Measurements from ENCODE around the gene VEGFA.
A peak's percentile ranks its signal among the peaks of the same experiment; 100 is the strongest.

Gene VEGFA

GRCh38 chr6:43769526-43770371, at the start of gene VEGFA:
VEGFA (plus strand) TSS chr6:43770211.
- peak; percentile 86 to 89 for DNase-seq

DNA sequence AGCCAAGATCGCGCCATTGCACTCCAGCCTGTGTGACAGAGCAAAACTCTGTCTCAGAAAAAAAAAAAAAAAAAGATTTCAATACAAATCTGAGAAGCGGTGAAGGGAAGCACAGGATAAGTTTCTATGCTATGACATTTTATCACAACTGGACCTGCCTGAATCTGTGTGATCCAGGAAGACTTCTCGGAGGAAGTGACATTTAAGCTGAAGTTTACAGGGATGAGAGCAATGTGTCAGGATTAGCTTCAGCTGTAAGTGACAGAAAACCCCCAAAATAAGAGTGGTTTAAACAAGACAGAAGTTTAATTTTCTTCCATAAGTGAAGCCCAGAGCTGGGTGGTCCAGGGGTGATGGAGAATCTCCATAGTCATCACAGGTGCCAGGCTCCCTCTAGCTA, 49.0 kb upstream of the VEGFA start:
- DNase-seq, result no peak

GRCh38 chr6:43722920-43723545, 47.0 kb upstream of the VEGFA start:
- DNase-seq, result no peak

DNA sequence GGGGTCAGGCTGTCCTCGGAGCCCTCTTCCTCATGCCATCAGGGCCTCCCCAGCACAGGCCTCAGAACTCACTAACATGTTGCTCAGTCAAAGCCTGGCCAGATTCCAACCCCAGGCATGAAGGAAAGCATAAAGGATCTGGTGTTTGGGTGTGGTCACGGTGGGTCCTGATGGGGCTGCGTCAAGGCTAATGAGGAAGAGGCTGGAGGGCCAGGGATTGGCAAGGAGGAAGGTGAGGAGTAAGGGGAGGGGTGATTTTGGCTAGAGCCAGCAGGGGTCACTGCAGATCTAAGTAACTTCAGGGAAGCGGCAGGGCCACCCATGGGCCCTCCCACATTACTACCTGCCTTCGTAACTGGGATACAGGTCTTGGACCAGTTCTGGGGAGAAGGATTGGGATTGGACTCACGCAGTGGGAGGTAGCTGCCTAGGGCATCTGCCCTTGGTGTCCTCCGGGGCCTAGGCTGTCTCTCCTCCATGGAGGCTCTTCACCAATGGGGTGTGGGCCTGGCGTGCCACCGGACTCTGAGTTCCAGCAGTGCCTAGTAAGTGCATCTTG, 46.2 kb upstream of the VEGFA start:
- DNase-seq, result peak; percentile 71 to 72

DNA sequence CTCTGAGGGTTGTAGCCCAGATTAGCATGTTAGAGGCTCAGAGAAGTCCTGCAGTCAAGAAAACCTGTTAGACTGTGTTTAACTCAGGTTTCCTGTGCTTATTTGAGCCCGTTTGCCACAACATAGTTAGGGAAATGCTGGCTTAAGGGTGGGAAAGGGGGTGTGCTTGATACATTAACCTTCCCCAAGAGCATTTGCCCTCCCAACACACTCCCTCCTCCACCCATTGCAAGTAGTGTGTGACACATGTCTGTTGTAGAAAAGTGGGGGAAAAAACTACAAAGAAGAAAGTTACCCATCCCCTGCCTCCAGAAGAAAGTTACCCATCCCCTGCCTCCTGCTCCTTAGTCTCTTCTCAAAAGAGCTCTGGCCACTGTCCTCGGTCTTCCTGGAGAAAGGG, 45.7 kb upstream of the VEGFA start:
- no peak for DNase-seq

- DNase-seq, result peak; percentile 70 to 83
These were observed 44.9 kb upstream of the VEGFA start for GRCh38 chr6:43724914-43725642.

- no peak for DNase-seq
These were observed 44.1 kb upstream of the VEGFA start for GRCh38 chr6:43725643-43726580.

DNA sequence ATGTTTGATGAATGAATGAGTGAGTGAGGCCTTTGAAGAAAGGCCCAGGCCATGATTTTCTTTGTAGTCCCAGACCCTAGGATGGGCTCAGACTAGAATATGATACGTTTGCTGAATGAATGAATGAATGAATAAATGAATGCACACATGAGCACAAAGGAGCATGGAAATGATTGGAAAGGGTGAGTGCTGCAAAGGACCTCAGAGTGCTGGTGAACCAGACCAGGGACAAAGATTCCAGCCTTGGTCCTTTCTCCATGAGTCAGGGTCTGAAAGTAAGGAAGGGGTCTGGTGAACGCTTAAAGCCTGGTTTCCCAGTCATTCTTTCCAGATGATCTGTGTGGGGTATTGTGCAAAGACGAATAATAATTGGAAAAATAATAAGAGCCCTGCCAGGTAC, 42.4 kb upstream of the VEGFA start:
- DNase-seq, result no peak

- no peak for DNase-seq
These were observed 41.4 kb upstream of the VEGFA start for GRCh38 chr6:43728586-43728985.

GRCh38 chr6:43729537-43729936, 40.5 kb upstream of the VEGFA start:
- no peak for DNase-seq

DNA sequence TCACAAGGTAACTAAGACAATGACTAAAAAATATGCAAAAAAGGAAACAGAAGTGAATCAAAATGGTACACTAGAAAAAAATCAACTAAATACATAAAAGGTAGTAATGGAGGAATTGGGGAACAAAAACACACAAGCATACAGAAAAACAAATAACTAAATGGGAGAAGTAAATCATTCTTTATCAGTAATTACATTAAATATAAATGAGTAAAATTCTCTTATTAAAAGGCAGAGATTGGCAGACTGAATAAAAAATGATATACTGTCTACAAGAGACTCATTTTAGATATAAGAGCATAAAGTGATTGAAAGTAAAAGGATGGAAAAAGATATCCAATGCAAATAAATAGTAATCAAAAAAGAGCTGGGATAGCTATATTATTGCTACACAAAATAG, 39.4 kb upstream of the VEGFA start:
- DNase-seq, result no peak

DNA sequence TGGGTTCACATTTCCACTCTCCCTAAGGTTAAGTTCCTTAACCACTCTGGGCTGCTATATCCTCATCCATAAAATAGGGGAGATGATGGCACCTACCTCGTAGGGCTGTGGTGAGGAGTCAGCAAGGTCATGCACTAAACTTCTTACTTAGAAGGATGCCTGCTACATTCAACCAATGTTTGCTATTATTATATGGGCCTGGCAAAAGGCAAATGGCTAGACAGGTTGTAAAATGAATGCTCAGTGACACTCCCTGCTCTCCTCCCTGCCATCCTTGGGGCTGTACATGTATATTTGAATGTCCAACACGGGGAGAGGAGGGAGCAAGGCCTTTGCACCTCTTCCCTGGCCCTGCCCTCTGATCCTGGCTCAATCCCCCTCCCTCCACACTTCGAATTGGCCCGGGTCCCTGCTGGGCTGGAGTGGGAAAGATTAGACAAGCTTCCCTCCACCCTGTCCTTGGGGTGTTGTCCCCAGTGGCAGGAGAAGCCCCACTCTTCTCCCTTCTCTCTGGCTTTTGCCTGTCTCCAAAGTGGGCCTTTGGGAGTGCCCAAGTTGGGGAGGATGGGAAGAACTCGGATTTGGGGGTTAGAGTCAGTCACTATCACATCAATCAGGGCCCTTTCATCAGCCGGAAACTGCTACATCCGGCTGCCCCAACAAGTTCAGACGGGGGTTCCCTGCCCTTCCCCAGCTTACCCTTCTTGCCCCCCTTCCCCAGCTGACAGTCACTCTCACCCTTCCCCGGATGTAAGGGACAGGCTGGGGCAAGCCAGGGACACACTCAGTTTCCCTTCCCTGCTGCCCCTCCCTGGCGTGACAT, 36.3 kb upstream of the VEGFA start:
- peak; percentile 49 to 54 for DNase-seq

DNA sequence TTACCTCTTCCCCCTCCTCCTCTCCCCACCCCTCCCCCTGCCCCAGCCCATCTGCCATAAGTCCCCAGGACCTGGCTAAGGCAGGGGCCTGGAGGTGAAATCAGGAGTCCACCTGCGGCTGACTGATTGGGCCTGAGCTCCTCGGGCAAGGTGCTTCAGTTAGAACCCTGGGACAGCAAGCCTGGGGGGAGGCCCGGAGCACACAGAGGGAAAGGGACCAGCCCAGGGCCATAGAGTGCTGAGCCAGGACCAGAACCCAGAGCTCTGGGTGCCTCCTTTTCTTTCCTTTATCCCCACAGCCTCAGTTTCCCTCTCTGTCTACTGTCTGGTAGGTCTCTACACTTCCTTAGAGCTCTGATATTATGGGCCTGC, 35.7 kb upstream of the VEGFA start:
- no peak for DNase-seq

- no peak for DNase-seq
These were observed 34.3 kb upstream of the VEGFA start for GRCh38 chr6:43735642-43736199.

GRCh38 chr6:43736211-43736786, 33.7 kb upstream of the VEGFA start:
- no peak for DNase-seq

DNA sequence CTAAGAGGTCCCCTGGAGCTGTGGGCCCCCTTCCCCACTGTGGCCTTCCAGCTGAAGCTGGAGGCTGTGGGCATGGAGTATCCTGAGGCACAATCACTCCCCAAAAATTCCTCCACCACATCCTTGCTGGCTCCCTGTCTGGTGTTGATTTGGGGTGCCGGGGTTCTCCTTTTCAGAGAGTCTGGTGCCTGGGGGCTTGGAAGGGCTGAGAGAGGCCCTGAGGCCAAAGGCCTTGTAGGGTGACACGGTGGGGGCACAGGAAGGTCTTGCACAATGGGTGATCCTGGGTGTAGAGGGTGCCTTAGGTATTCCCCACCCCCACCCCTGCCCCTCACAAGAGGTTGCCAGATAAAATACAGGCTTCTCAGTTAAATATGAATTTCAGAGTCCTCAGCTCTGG, 33.2 kb upstream of the VEGFA start:
- no peak for DNase-seq

- DNase-seq, result no peak
These were observed 32.5 kb upstream of the VEGFA start for GRCh38 chr6:43737272-43738081.

DNA sequence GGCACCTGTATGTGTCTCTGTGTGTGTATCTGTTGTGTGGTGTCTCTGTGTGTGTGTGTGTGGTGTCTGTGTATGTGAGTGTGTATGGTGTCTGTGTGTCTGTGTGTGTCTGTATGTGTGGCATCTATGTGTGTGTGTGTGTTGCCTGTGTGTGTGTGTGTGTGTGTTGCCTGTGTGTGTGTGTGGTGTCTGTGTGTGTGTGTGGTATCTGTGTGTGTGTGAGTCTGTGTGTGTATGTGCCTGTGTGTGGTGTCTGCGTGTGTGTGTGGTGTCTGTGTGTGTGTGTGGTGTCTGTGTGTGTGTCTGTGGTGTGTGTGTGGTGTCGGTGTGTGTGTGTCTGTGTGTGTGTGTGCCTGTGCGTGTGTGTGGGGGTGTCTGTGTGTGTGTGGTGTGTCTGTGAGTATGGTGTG, 31.7 kb upstream of the VEGFA start:
- no peak for DNase-seq

DNA sequence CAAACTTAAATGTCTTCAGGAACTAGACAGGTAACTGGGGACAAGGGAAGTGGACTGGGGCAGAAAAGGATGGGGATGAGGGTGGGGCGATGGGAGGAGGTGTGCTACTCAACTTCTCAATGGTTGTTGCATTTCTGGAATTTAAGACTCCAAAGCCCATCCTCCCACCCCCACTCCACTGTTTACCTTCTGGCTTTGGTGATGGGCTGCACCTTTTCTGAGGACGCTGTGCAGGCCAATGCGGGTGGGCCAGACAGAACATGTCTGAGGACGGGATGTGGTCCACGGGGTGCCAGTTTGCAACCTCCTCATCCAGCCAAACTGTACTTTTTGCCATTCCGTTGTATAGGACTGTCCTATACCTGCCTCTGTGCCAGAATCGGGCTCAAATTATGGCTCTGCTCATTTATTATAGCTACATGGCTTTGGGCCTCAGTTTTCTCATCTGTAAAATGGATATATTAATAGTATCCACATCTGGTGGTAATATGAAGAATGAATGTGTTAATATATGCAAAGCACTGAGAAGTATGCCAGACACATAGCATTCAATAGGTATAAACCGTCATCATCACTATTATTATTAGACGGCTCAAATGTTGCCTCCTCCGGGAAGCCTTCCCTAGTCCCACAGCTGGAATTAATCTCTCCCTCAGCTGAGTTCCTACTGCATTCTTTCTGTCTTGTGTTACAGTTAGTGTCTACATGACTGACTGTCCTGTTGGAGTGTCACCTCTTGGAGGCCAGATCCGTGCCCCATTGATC, 31.0 kb upstream of the VEGFA start:
- no peak for DNase-seq
